ENCODE results near the gene RHBDD1. TPM values are rescaled to one million over a fixed set of nuclear protein-coding genes. Genes with fewer than 3 reads are reported as not detected.

Gene RHBDD1
- polyA plus RNA-seq, 3 donors, result 8.1 to 19.5 (median 15.5) TPM

- H4K20me1 ChIP-seq (ENCODE audit: insufficient read depth, low read length), result no peaks in the 10 kb centered on the region
- TF ChIP-seq CTCF (IDR thresholded peaks at IDR 0.05), result no peak
- DNase-seq, result no peak
- intact Hi-C loops (cut with micrococcal nuclease), result no loop called here
- peaks cover 0 to 47% of the 10 kb centered on the region in 2 donors for H3K36me3 ChIP-seq (replicated peaks in 1 of 2; ENCODE audit: control insufficient read depth in 1 of 2, insufficient read depth in 2 of 2, low read length in 2 of 2)
- no peaks in the 10 kb centered on the region for H3K9me3 ChIP-seq (replicated peaks in 1 of 2; ENCODE audit: control insufficient read depth in 1 of 2, insufficient read depth in 1 of 2, low read length in 2 of 2)
- H3K27ac ChIP-seq (ENCODE audit: low read depth in 1 of 2, low read length in 2 of 2), result no peak overlapping the region
- H3K4me1 Mint-ChIP-seq, result no peaks in the 10 kb centered on the region
- no peaks in the 10 kb centered on the region for H3K27me3 Mint-ChIP-seq (ENCODE audit: low read depth in 3 of 3)
- no peaks in the 10 kb centered on the region for H3K79me2 ChIP-seq (ENCODE audit: insufficient read depth, low read length)
- no peak overlapping the region for H3K4me3 Mint-ChIP-seq
- H3K9me3 Mint-ChIP-seq, result peaks cover 0 to 1% (median 0%) of the 10 kb centered on the region in 7 donors
- H3K4me3 ChIP-seq (replicated peaks in 1 of 3; ENCODE audit: low read depth in 2 of 3, low read length in 3 of 3), result no peak overlapping the region
- no peaks in the 10 kb centered on the region for H3K27me3 ChIP-seq (ENCODE audit: control insufficient read depth in 2 of 2, insufficient read depth in 2 of 2, low read length in 2 of 2)
- H3K36me3 Mint-ChIP-seq, result peaks cover 27 to 45% of the 10 kb centered on the region in 2 donors
- H3K9ac ChIP-seq (ENCODE audit: insufficient read depth, low read length, poor library complexity, severe bottlenecking), result no peak overlapping the region
- no peak overlapping the region for H3K4me2 ChIP-seq (replicated peaks; ENCODE audit: extremely low read depth, low read length, poor library complexity, severe bottlenecking)
- peak overlapping the region in 1 of 7 donors; percentile 16 for H3K27ac Mint-ChIP-seq
- no peak overlapping the region for H2AFZ ChIP-seq (ENCODE audit: insufficient read depth, low read depth, low read length, poor library complexity, severe bottlenecking)
- no peaks in the 10 kb centered on the region for H3K4me1 ChIP-seq (ENCODE audit: control insufficient read depth in 1 of 2, insufficient read depth in 2 of 2, low read length in 2 of 2)
Measured at GRCh38 chr2:226913641-226914040, 77.8 kb downstream of the RHBDD1 start.

DNA sequence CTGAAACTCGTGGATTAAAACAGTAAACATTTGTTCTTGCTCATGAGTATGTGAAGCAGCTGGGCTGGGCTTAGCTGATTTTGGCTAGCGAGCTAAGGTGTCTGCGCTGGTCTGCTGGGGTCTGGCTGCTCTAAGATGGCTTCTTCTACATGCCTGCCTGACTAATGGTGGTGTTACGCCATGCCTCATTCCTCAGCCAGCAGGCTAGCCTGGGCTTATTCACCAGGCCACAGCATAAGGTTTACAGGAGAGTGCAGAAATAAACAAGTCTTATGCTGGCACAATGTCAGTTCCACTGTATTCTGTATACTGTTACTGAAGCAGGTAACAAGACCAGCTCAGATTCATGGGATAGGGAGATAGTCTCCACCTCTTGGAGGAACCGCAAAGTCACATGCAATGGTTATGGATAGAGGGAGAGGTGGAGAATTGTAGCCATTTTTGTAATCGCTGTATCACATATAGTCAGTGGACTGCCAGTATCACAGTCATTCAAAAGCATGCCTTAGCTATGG is 80.0 kb downstream of the RHBDD1 start:
- 89% methylated on average over 4 of the region's 6 CpGs for WGBS (ENCODE audit: insufficient coverage)
- Mint-ChIP-seq H3K4me3 (no peak overlapping the region), H3K36me3 (peaks cover 14 to 39% of the 10 kb centered on the region in 2 donors), H3K9me3 (peaks cover 0 to 5% (median 0%) of the 10 kb centered on the region in 7 donors), H3K4me1 (no peaks in the 10 kb centered on the region), H3K27ac (no peak overlapping the region), H3K27me3 (ENCODE audit: low read depth in 3 of 3) (no peaks in the 10 kb centered on the region)
- intact Hi-C loops (cut with micrococcal nuclease), result no loop called here
- Histone ChIP-seq H3K4me1 (ENCODE audit: control insufficient read depth in 1 of 2, insufficient read depth in 2 of 2, low read length in 2 of 2) (no peaks in the 10 kb centered on the region), H3K36me3 (replicated peaks in 1 of 2; ENCODE audit: control insufficient read depth in 1 of 2, insufficient read depth in 2 of 2, low read length in 2 of 2) (peaks cover 0 to 30% of the 10 kb centered on the region in 2 donors), H3K4me2 (replicated peaks; ENCODE audit: extremely low read depth, low read length, poor library complexity, severe bottlenecking) (no peak overlapping the region), H3K9me3 (replicated peaks in 1 of 2; ENCODE audit: control insufficient read depth in 1 of 2, insufficient read depth in 1 of 2, low read length in 2 of 2) (no peaks in the 10 kb centered on the region), H4K20me1 (ENCODE audit: insufficient read depth, low read length) (no peaks in the 10 kb centered on the region), H2AFZ (ENCODE audit: insufficient read depth, low read depth, low read length, poor library complexity, severe bottlenecking) (no peak overlapping the region), H3K27me3 (ENCODE audit: control insufficient read depth in 2 of 2, insufficient read depth in 2 of 2, low read length in 2 of 2) (no peaks in the 10 kb centered on the region), H3K79me2 (ENCODE audit: insufficient read depth, low read length) (no peaks in the 10 kb centered on the region), H3K4me3 (replicated peaks in 1 of 3; ENCODE audit: low read depth in 2 of 3, low read length in 3 of 3) (no peak overlapping the region), H3K27ac (ENCODE audit: low read depth in 1 of 2, low read length in 2 of 2) (no peak overlapping the region), H3K9ac (ENCODE audit: insufficient read depth, low read length, poor library complexity, severe bottlenecking) (no peak overlapping the region)
- no peak for TF ChIP-seq CTCF (IDR thresholded peaks at IDR 0.05)
- DNase-seq, result no peak

Measured in CD14-positive monocyte (primary cell).